GM23338 (cell line): ENCODE results near the gene TK1. TPM values are rescaled to one million over a fixed set of nuclear protein-coding genes. Genes with fewer than 3 reads are reported as not detected.

Experiments
- ATAC-seq: fragments of 200-7000 bp; cut with Tn5 transposase; 3 replicates; pipeline ENCODE4 v1.9.1; 2020
- DNase-seq: peaks from one replicate; pipeline ENCODE4 v3.0.0-alpha.2; 2015; ENCODE audit warnings: low spot score
- H2AFZ ChIP-seq: fragments of 200-600 bp; sonication (generic); 2 replicates; pipeline ENCODE4 v1.8.0; 2016; ENCODE audit warnings: antibody characterized with exemption, mild to moderate bottlenecking, moderate library complexity
- H3F3A ChIP-seq: fragments of 200-600 bp; sonication (generic); replicated peaks from 2 replicates; pipeline ENCODE4 v1.8.0; 2017; ENCODE audit warnings: antibody characterized with exemption, mixed run types, low read depth
- H3K27ac ChIP-seq: fragments of 200-600 bp; sonication (generic); 2 replicates; pipeline ENCODE4 v1.6.1; 2016; ENCODE audit warnings: low read depth
- H3K27me3 ChIP-seq: fragments of 200-600 bp; sonication (generic); 2 replicates; pipeline ENCODE4 v1.8.0; 2016; ENCODE audit warnings: mild to moderate bottlenecking, mixed run types, moderate library complexity; ENCODE audit not compliant: insufficient read depth
- H3K36me3 ChIP-seq: fragments of 200-600 bp; sonication (generic); 2 replicates; pipeline ENCODE4 v1.8.0; 2016; ENCODE audit warnings: mild to moderate bottlenecking; ENCODE audit not compliant: insufficient read depth
- H3K4me1 ChIP-seq: fragments of 200-600 bp; sonication (generic); 2 replicates; pipeline ENCODE4 v1.8.0; 2016; ENCODE audit warnings: mild to moderate bottlenecking, moderate library complexity; ENCODE audit not compliant: insufficient read depth
- H3K4me2 ChIP-seq: fragments of 200-600 bp; sonication (generic); 2 replicates; pipeline ENCODE4 v1.7.1; 2017; ENCODE audit warnings: mixed run types
- H3K4me3 ChIP-seq: fragments of 200-600 bp; sonication (generic); 2 replicates; pipeline ENCODE4 v1.6.1; 2016; ENCODE audit warnings: mixed run types
- H3K79me2 ChIP-seq: fragments of 200-600 bp; sonication (generic); replicated peaks from 2 replicates; pipeline ENCODE4 v1.8.0; 2017; ENCODE audit warnings: mild to moderate bottlenecking; ENCODE audit not compliant: insufficient read depth
- H3K9me2 ChIP-seq: fragments of 200-600 bp; sonication (generic); 2 replicates; pipeline ENCODE4 v1.8.0; 2017; ENCODE audit not compliant: insufficient read depth
- H4K20me1 ChIP-seq: fragments of 200-600 bp; sonication (generic); replicated peaks from 2 replicates; pipeline ENCODE4 v1.8.0; 2017; ENCODE audit warnings: mild to moderate bottlenecking; ENCODE audit not compliant: insufficient read depth
- H3K27ac Mint-ChIP-seq: 2 replicates; pipeline ENCODE4 v1.8.0; 2020; ENCODE audit warnings: inconsistent platforms, mild to moderate bottlenecking, moderate library complexity, mixed read lengths
- H3K27me3 Mint-ChIP-seq: 3 replicates; pipeline ENCODE4 v1.8.0; 2022; ENCODE audit warnings: low read depth, mild to moderate bottlenecking, moderate library complexity, mixed read lengths, inconsistent platforms; ENCODE audit not compliant: insufficient read depth, poor library complexity
- H3K36me3 Mint-ChIP-seq: 3 replicates; pipeline ENCODE4 v1.8.0; 2021; ENCODE audit warnings: low read depth, mild to moderate bottlenecking, inconsistent platforms, moderate library complexity, mixed read lengths
- H3K4me1 Mint-ChIP-seq: 3 replicates; pipeline ENCODE4 v1.8.0; 2020; ENCODE audit warnings: mild to moderate bottlenecking, inconsistent platforms, mixed read lengths
- H3K4me3 Mint-ChIP-seq: 3 replicates; pipeline ENCODE4 v1.8.0; 2021; ENCODE audit warnings: moderate library complexity, mild to moderate bottlenecking, inconsistent platforms, mixed read lengths
- H3K9me3 Mint-ChIP-seq: 3 replicates; pipeline ENCODE4 v1.8.0; 2020; ENCODE audit warnings: moderate library complexity, mild to moderate bottlenecking, inconsistent platforms, mixed read lengths
- CREB1 ChIP-seq: fragments of 250-450 bp; sonication (Bioruptor Pico); IDR thresholded peaks from 2 replicates; pipeline ENCODE4 v1.5.0; 2020; ENCODE audit warnings: low read depth, mild to moderate bottlenecking, moderate library complexity
- CTCF ChIP-seq, 2 experiments: fragments of 200-600 bp in 1 of 2; sonication (generic) in 1 of 2; conservative IDR thresholded peaks; 2 replicates each; pipeline versions ENCODE4 v1.5.1 to v1.6.1; 2016 to 2017; ENCODE audit warnings: antibody characterized with exemption in 2 of 2, low read depth in 2 of 2, mild to moderate bottlenecking in 2 of 2, moderate library complexity in 1 of 2
- ETS1 ChIP-seq: IDR thresholded peaks from 2 replicates; pipeline ENCODE4 v1.6.1; 2016; ENCODE audit warnings: antibody characterized with exemption
- EZH2 ChIP-seq: fragments of 200-600 bp; sonication (generic); IDR thresholded peaks from one replicate; pipeline ENCODE4 v1.8.0; 2017; ENCODE audit warnings: antibody characterized with exemption, mild to moderate bottlenecking, low read depth; ENCODE audit not compliant: unreplicated experiment
- EZH2phosphoT487 ChIP-seq: fragments of 200-600 bp; sonication (generic); IDR thresholded peaks from one replicate; pipeline ENCODE4 v1.8.1; 2018; ENCODE audit warnings: antibody characterized with exemption; ENCODE audit not compliant: unreplicated experiment
- JUNB ChIP-seq: IDR thresholded peaks from one replicate; pipeline ENCODE4 v1.6.1; 2016; ENCODE audit warnings: antibody characterized with exemption; ENCODE audit not compliant: unreplicated experiment
- NANOG ChIP-seq: IDR thresholded peaks from 2 replicates; pipeline ENCODE4 v1.6.1; 2016; ENCODE audit warnings: antibody characterized with exemption, borderline replicate concordance
- ZNF114 ChIP-seq: fragments of 250-450 bp; sonication (Bioruptor Pico); IDR thresholded peaks from 2 replicates; pipeline ENCODE4 v1.5.0; 2020; ENCODE audit warnings: mild to moderate bottlenecking, moderate library complexity
- ZNF331 ChIP-seq: fragments of 250-450 bp; sonication (Bioruptor Pico); IDR thresholded peaks from 2 replicates; pipeline ENCODE4 v1.5.0; 2020; ENCODE audit warnings: low read depth, mild to moderate bottlenecking, moderate library complexity
- polyA plus RNA-seq: library from polyadenylated mRNA; unstranded; fragments of >200 nt; fragmentation: Nextera tagmentation; extraction: Ambion mirVana; gene quantifications from 2 replicates; pipeline ENCODE4 v1.2.1, GENCODE V29; 2016
- total RNA-seq: library from RNA; depleted of rRNA; stranded (reverse); fragments of >200 nt; shearing (Covaris generic); gene quantifications from 2 replicates; pipeline ENCODE4 v1.2.3, GENCODE V29; 2014
- TF ChIP-seq, protein P1 (sequence below): fragments of 250-450 bp; sonication (Bioruptor Pico); IDR thresholded peaks from 2 replicates; pipeline ENCODE4 v1.5.0; 2020; ENCODE audit warnings: mild to moderate bottlenecking, moderate library complexity
- TF ChIP-seq, protein P2 (sequence below): IDR thresholded peaks from one replicate; pipeline ENCODE4 v1.6.1; 2018; ENCODE audit warnings: antibody characterized with exemption; ENCODE audit not compliant: unreplicated experiment

TK1 gene
- total and polyA plus RNA-seq, 2 experiments from 2014 or later: 74.5 to 84.4 TPM

DNA sequence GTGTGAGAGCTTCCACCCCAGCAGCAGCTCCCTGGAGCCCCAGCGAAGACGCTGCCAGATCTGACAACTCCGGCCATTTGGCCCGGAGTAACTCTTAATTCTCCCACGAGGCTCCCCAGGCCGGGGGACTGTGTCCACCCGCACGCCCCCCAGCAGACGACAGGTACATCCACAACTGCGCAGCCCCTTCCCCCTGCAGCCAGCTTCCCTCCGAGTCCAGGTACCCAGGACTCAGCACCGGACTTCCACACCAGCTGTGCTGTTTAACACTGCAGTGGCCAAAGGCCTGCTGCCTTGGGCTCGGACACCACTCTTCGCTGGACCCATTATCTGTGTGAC lies 11.2 kb downstream of the TK1 start:
- Mint-ChIP-seq H3K4me3 (no peak overlapping the region; the same call in 2 of the 3 replicates), H3K27ac (peak overlapping the region; percentile 65; the same call in 1 of the 2 replicates), H3K36me3 (peaks cover 78% of the 10 kb centered on the region), H3K4me1 (peaks cover 50% of the 10 kb centered on the region), H3K27me3 (peaks cover 28% of the 10 kb centered on the region), H3K9me3 (no peaks in the 10 kb centered on the region; the same call in 1 of the 3 replicates)
- Histone ChIP-seq H3K4me3 (no peak overlapping the region), H3K27ac (peak overlapping the region; percentile 59; the same call in 1 of the 2 replicates), H3K79me2 (0 out of 2 replicates have a peak, but pooled peaks cover 3% of the 10 kb centered on the region), H3K4me1 (peaks cover 16% of the 10 kb centered on the region), H2AFZ (no peak overlapping the region), H3K27me3 (no peaks in the 10 kb centered on the region), H3K4me2 (no peak overlapping the region), H4K20me1 (peaks cover 16% of the 10 kb centered on the region), H3K36me3 (peaks cover 21% of the 10 kb centered on the region), H3K9me2 (no peaks in the 10 kb centered on the region), H3F3A (peaks cover 13% of the 10 kb centered on the region; the same call in 1 of the 2 replicates)
- DNase-seq (no peak), ATAC-seq (no peak)
- TF ChIP-seq ZNF331 (CRISPR knock-in tag): no peak
- no peak for TF ChIP-seq CTCF (conservative IDR thresholded peaks at IDR 0.05; ENCODE audit: low read depth in 2 of 2)
- no peak for TF ChIP-seq JUNB
- no peak for TF ChIP-seq EZH2phosphoT487
- no peak for TF ChIP-seq ETS1
- TF ChIP-seq, protein P1, sequence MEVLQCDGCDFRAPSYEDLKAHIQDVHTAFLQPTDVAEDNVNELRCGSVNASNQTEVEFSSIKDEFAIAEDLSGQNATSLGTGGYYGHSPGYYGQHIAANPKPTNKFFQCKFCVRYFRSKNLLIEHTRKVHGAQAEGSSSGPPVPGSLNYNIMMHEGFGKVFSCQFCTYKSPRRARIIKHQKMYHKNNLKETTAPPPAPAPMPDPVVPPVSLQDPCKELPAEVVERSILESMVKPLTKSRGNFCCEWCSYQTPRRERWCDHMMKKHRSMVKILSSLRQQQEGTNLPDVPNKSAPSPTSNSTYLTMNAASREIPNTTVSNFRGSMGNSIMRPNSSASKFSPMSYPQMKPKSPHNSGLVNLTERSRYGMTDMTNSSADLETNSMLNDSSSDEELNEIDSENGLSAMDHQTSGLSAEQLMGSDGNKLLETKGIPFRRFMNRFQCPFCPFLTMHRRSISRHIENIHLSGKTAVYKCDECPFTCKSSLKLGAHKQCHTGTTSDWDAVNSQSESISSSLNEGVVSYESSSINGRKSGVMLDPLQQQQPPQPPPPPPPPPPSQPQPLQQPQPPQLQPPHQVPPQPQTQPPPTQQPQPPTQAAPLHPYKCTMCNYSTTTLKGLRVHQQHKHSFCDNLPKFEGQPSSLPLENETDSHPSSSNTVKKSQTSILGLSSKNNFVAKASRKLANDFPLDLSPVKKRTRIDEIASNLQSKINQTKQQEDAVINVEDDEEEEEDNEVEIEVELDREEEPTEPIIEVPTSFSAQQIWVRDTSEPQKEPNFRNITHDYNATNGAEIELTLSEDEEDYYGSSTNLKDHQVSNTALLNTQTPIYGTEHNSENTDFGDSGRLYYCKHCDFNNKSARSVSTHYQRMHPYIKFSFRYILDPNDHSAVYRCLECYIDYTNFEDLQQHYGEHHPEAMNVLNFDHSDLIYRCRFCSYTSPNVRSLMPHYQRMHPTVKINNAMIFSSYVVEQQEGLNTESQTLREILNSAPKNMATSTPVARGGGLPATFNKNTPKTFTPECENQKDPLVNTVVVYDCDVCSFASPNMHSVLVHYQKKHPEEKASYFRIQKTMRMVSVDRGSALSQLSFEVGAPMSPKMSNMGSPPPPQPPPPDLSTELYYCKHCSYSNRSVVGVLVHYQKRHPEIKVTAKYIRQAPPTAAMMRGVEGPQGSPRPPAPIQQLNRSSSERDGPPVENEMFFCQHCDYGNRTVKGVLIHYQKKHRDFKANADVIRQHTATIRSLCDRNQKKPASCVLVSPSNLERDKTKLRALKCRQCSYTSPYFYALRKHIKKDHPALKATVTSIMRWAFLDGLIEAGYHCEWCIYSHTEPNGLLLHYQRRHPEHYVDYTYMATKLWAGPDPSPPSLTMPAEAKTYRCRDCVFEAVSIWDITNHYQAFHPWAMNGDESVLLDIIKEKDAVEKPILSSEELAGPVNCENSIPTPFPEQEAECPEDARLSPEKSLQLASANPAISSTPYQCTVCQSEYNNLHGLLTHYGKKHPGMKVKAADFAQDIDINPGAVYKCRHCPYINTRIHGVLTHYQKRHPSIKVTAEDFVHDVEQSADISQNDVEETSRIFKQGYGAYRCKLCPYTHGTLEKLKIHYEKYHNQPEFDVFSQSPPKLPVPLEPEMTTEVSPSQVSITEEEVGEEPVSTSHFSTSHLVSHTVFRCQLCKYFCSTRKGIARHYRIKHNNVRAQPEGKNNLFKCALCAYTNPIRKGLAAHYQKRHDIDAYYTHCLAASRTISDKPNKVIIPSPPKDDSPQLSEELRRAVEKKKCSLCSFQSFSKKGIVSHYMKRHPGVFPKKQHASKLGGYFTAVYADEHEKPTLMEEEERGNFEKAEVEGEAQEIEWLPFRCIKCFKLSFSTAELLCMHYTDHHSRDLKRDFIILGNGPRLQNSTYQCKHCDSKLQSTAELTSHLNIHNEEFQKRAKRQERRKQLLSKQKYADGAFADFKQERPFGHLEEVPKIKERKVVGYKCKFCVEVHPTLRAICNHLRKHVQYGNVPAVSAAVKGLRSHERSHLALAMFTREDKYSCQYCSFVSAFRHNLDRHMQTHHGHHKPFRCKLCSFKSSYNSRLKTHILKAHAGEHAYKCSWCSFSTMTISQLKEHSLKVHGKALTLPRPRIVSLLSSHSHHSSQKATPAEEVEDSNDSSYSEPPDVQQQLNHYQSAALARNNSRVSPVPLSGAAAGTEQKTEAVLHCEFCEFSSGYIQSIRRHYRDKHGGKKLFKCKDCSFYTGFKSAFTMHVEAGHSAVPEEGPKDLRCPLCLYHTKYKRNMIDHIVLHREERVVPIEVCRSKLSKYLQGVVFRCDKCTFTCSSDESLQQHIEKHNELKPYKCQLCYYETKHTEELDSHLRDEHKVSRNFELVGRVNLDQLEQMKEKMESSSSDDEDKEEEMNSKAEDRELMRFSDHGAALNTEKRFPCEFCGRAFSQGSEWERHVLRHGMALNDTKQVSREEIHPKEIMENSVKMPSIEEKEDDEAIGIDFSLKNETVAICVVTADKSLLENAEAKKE (CRISPR knock-in tag): no peak
- no peak for TF ChIP-seq NANOG
- no peak for TF ChIP-seq CREB1 (CRISPR knock-in tag)
- TF ChIP-seq ZNF114 (CRISPR knock-in tag): no peak
- TF ChIP-seq EZH2: no peak
- TF ChIP-seq, protein P2, sequence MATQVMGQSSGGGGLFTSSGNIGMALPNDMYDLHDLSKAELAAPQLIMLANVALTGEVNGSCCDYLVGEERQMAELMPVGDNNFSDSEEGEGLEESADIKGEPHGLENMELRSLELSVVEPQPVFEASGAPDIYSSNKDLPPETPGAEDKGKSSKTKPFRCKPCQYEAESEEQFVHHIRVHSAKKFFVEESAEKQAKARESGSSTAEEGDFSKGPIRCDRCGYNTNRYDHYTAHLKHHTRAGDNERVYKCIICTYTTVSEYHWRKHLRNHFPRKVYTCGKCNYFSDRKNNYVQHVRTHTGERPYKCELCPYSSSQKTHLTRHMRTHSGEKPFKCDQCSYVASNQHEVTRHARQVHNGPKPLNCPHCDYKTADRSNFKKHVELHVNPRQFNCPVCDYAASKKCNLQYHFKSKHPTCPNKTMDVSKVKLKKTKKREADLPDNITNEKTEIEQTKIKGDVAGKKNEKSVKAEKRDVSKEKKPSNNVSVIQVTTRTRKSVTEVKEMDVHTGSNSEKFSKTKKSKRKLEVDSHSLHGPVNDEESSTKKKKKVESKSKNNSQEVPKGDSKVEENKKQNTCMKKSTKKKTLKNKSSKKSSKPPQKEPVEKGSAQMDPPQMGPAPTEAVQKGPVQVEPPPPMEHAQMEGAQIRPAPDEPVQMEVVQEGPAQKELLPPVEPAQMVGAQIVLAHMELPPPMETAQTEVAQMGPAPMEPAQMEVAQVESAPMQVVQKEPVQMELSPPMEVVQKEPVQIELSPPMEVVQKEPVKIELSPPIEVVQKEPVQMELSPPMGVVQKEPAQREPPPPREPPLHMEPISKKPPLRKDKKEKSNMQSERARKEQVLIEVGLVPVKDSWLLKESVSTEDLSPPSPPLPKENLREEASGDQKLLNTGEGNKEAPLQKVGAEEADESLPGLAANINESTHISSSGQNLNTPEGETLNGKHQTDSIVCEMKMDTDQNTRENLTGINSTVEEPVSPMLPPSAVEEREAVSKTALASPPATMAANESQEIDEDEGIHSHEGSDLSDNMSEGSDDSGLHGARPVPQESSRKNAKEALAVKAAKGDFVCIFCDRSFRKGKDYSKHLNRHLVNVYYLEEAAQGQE: no peak
